GM13976 (cell line): ENCODE results near the gene GPC6.

Source experiments
- DNase-seq: peaks from one replicate; pipeline ENCODE4 v3.0.0; 2012; ENCODE audit warnings: low spot score
- CTCF ChIP-seq: IDR thresholded peaks from 2 replicates; pipeline ENCODE4 v1.5.1; 2012; ENCODE audit warnings: borderline replicate concordance, mild to moderate bottlenecking; ENCODE audit not compliant: insufficient read depth; ENCODE audit errors: extremely low read depth, missing control alignments, control extremely low read depth
- in situ Hi-C: fragments of 300-500 bp; cut with MboI; formaldehyde crosslinking; loops from one replicate; pipeline ENCODE4 v1.12.0; 2022; ENCODE audit warnings: low sequenced_read_pairs, mixed read lengths, inconsistent platforms; ENCODE audit not compliant: unreplicated experiment

The GPC6 gene

GRCh38 chr13:94140511-94140910 is 913.9 kb downstream of the GPC6 start:
- TF ChIP-seq CTCF: no peak
- in situ Hi-C loops: no loop called here
- no peak for DNase-seq

DNA sequence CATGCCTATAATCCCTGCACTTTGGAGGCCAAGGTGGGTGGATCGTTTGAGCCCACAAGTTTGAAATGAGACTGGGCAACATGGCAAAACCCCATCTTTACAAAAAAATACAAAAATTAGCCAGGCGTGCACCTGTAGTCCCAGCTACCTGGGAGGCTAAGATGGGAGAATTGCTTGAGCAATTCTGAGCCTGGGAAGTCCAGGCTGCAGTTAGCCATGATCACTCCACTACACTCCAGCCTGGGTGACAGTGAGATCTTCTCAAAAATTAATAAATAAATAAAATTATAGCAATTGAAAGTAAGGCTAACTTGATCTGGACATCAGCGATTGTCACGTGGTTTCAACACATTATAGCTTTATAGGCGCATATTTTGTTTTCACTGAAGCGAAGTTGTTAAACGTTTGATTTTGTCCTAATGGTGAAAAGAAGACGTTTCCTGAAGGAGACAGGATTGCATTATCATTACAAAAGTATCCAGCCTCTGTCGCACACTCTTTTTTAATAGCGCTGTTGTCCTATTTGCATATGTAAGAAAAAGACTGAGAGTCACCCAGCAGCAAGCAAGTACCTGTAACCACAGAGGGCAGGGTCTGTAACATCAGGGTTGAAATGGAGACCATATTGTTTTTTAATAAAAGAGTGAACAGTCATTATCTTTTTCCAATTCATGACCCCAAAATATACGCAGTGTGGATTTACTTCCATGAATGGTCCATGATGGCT is 917.2 kb downstream of the GPC6 start:
- no peak for TF ChIP-seq CTCF

DNA sequence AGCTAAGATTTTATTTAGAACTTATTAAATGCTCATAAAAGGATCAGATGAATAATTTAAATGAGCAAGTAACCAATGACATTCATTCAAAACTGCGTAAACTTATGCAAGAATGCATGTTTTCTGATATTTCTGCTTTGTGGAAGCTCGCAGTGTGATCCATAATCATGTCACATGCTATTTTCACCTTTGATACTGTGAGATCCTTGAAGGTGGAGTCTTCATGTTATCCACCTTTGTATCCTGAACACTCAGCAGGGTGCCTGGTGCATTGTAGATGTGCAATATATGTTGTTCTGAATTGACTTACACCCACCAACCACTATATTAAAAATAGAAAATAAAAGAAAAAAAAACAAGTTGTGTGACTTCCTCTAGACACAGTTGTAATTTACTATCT is 919.4 kb downstream of the GPC6 start:
- TF ChIP-seq CTCF: no peak
- no peak for DNase-seq
- in situ Hi-C loops: no loop called here

More for the DNA sequence above, 917.2 kb downstream of the GPC6 start:
- in situ Hi-C loops: no loop called here
- no peak for DNase-seq

GRCh38 chr13:94153586-94153985 is 927.0 kb downstream of the GPC6 start:
- in situ Hi-C loops: no loop called here
- DNase-seq: no peak
- TF ChIP-seq CTCF: no peak

GRCh38 chr13:94154367-94154766 is 927.8 kb downstream of the GPC6 start:
- no peak for TF ChIP-seq CTCF
- DNase-seq: no peak
- in situ Hi-C loops: no loop called here

- in situ Hi-C loops: no loop called here
- DNase-seq: no peak
- no peak for TF ChIP-seq CTCF
Observed at GRCh38 chr13:94157705-94158218, 931.2 kb downstream of the GPC6 start.
